NB4 (cell line): ENCODE data around the gene NUDC.

ENCODE experiments used
- POLR2A ChIP-seq: IDR thresholded peaks from 2 replicates; pipeline ENCODE4 v1.6.1; 2011; ENCODE audit warnings: mild to moderate bottlenecking; ENCODE audit not compliant: insufficient read length; ENCODE audit errors: extremely low read depth
- TF ChIP-seq, protein P1 (sequence below): IDR thresholded peaks from one replicate; pipeline ENCODE4 v1.5.1; 2012; ENCODE audit warnings: low read depth, low read length
- TF ChIP-seq, protein P2 (sequence below): IDR thresholded peaks from 2 replicates; pipeline ENCODE4 v1.6.1; 2011; ENCODE audit warnings: low read depth, low read length

DNA sequence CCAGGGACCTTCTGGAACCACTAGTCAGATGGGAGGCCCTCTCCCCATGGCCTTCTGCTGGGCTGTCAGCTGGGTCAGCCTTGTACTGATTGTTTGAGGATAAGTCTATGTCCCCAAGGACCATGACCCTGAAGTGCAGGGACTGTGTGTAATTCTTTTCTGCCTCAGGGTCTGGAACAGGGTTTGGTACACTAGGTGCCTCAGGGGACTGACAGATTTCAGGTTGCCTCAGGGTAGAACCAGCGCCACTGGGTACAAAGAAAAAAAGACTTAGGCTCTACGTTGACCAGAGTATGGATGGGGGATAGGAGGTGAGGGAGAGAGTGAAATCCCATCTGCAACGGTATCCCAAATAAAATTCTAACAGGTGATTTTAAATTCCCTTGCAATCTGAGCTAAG, 35.8 kb downstream of the NUDC start:
- TF ChIP-seq, protein P1, sequence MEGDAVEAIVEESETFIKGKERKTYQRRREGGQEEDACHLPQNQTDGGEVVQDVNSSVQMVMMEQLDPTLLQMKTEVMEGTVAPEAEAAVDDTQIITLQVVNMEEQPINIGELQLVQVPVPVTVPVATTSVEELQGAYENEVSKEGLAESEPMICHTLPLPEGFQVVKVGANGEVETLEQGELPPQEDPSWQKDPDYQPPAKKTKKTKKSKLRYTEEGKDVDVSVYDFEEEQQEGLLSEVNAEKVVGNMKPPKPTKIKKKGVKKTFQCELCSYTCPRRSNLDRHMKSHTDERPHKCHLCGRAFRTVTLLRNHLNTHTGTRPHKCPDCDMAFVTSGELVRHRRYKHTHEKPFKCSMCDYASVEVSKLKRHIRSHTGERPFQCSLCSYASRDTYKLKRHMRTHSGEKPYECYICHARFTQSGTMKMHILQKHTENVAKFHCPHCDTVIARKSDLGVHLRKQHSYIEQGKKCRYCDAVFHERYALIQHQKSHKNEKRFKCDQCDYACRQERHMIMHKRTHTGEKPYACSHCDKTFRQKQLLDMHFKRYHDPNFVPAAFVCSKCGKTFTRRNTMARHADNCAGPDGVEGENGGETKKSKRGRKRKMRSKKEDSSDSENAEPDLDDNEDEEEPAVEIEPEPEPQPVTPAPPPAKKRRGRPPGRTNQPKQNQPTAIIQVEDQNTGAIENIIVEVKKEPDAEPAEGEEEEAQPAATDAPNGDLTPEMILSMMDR = no peak
- TF ChIP-seq, protein P2, sequence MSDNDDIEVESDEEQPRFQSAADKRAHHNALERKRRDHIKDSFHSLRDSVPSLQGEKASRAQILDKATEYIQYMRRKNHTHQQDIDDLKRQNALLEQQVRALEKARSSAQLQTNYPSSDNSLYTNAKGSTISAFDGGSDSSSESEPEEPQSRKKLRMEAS = no peak
- no peak for TF ChIP-seq POLR2A
